ENCODE data around the gene YJEFN3.

YJEFN3 gene

GRCh38 chr19:19558055-19558454 is 29.3 kb downstream of the YJEFN3 start:
- no peak for DNase-seq

- DNase-seq = no peak
Observed at GRCh38 chr19:19558636-19559035, 29.9 kb downstream of the YJEFN3 start.

- no peak for DNase-seq
Observed at GRCh38 chr19:19559931-19560330, 31.2 kb downstream of the YJEFN3 start.

GRCh38 chr19:19561946-19562664 is 33.4 kb downstream of the YJEFN3 start:
- no peak for DNase-seq

GRCh38 chr19:19562665-19563347 is 34.1 kb downstream of the YJEFN3 start:
- DNase-seq = no peak

- DNase-seq = no peak
Observed at GRCh38 chr19:19563348-19563848, 34.7 kb downstream of the YJEFN3 start.

- DNase-seq = no peak
Observed at GRCh38 chr19:19566306-19566705, 37.6 kb downstream of the YJEFN3 start.

- DNase-seq = no peak
Observed at GRCh38 chr19:19567391-19567790, 38.7 kb downstream of the YJEFN3 start.

GRCh38 chr19:19568802-19569756 is 40.4 kb downstream of the YJEFN3 start:
- DNase-seq = no peak

GRCh38 chr19:19570571-19570970 is 41.9 kb downstream of the YJEFN3 start:
- DNase-seq = no peak

- no peak for DNase-seq
Observed at GRCh38 chr19:19571071-19571786, 42.5 kb downstream of the YJEFN3 start.

- no peak for DNase-seq
Observed at GRCh38 chr19:19575411-19575810, 46.7 kb downstream of the YJEFN3 start.

- peak; percentile 83 for DNase-seq
Observed at GRCh38 chr19:19578252-19578651, 49.5 kb downstream of the YJEFN3 start.

GRCh38 chr19:19579533-19580361 is 51.0 kb downstream of the YJEFN3 start:
- DNase-seq = peak; percentile 46

GRCh38 chr19:19580418-19580817 is 51.7 kb downstream of the YJEFN3 start:
- DNase-seq = no peak

GRCh38 chr19:19581391-19581790 is 52.7 kb downstream of the YJEFN3 start:
- DNase-seq = no peak

GRCh38 chr19:19582471-19582870 is 53.8 kb downstream of the YJEFN3 start:
- DNase-seq = peak; percentile 7

- no peak for DNase-seq
Observed at GRCh38 chr19:19584356-19584755, 55.6 kb downstream of the YJEFN3 start.
